Epithelial cell of esophagus (primary cell): ENCODE measurements around the gene RBCK1.

Experiments
- DNase-seq: peaks from one replicate; pipeline ENCODE4 v3.0.0; 2010; ENCODE audit warnings: low read depth
- H3K4me3 ChIP-seq: 2 replicates; pipeline ENCODE4 v1.5.1; 2011; ENCODE audit warnings: mild to moderate bottlenecking, low read length, control low read depth
- CTCF ChIP-seq: IDR thresholded peaks from 2 replicates; pipeline ENCODE4 v1.5.1; 2011; ENCODE audit warnings: low read depth, mild to moderate bottlenecking, low read length, control low read depth, inconsistent platforms; ENCODE audit not compliant: insufficient read depth; ENCODE audit errors: missing control alignments

RBCK1 gene

GRCh38 chr20:436476-436875, 28.4 kb downstream of the RBCK1 start:
- TF ChIP-seq CTCF, result no peak
- DNase-seq, result no peak

GRCh38 chr20:437787-438486, 29.8 kb downstream of the RBCK1 start:
- H3K4me3 ChIP-seq, result no peak overlapping the region
- no peak for DNase-seq
- no peak for TF ChIP-seq CTCF

More at GRCh38 chr20:436476-436875, 28.4 kb downstream of the RBCK1 start:
- H3K4me3 ChIP-seq, result no peak overlapping the region

- no peak for TF ChIP-seq CTCF
- DNase-seq, result no peak
- no peak overlapping the region for H3K4me3 ChIP-seq
Measured at GRCh38 chr20:438571-439469, 30.7 kb downstream of the RBCK1 start.

- DNase-seq, result no peak
- H3K4me3 ChIP-seq, result no peak overlapping the region
- TF ChIP-seq CTCF, result no peak
Measured at GRCh38 chr20:440148-440547, 32.0 kb downstream of the RBCK1 start.

- H3K4me3 ChIP-seq, result no peak overlapping the region
- TF ChIP-seq CTCF, result no peak
- DNase-seq, result no peak
Measured at GRCh38 chr20:440636-441035, 32.5 kb downstream of the RBCK1 start.

GRCh38 chr20:443223-443775, 35.2 kb downstream of the RBCK1 start:
- no peak for TF ChIP-seq CTCF
- H3K4me3 ChIP-seq, result no peak overlapping the region
- no peak for DNase-seq
